SK-N-SH (cell line): ENCODE measurements around the gene ATP13A3. TPM values are rescaled to one million over a fixed set of nuclear protein-coding genes. Genes with fewer than 3 reads are reported as not detected.
A peak's percentile ranks its signal among the peaks of the same experiment; 100 is the strongest.

Experiments
- CTCF ChIA-PET: fragments of 300-600, 350-600 bp; formaldehyde crosslinking; extraction: SDS; loops from one replicate; lab custom pipeline; 2021; lab: Yijun Ruan, JAX
- POLR2A ChIA-PET: fragments of 350-600 bp; sonication (Branson Sonifier 250); formaldehyde crosslinking; extraction: SDS; loops from one replicate; lab custom pipeline; 2020; ENCODE audit warnings: antibody characterized with exemption, inconsistent platforms; lab: Yijun Ruan, JAX
- DNase-seq: peaks from one replicate; pipeline ENCODE4 v3.0.0; 2012
- H2AFZ ChIP-seq: fragments of 200-600 bp; sonication (generic); 2 replicates; pipeline ENCODE4 v1.8.1; 2016; ENCODE audit warnings: antibody characterized with exemption, mild to moderate bottlenecking, low read depth
- H3F3A ChIP-seq: fragments of 200-600 bp; sonication (generic); replicated peaks from 2 replicates; pipeline ENCODE3; 2016; ENCODE audit warnings: antibody characterized with exemption, mild to moderate bottlenecking; ENCODE audit not compliant: insufficient read depth
- H3K27ac ChIP-seq, 2 experiments: fragments of 200-500 bp in 1 of 2; fragments of 200-600 bp in 1 of 2; sonication (Bioruptor generic) in 1 of 2; sonication (generic), shearing (Covaris generic) in 1 of 2; 2 replicates each; pipeline versions ENCODE4 v1.5.1 to v1.6.1; 2014 to 2016; ENCODE audit warnings: low read depth in 2 of 2, inconsistent platforms in 1 of 2, low read length in 1 of 2, mild to moderate bottlenecking in 1 of 2, mixed read lengths in 1 of 2
- H3K27me3 ChIP-seq: fragments of 200-600 bp; sonication (generic), shearing (Covaris generic); 2 replicates; pipeline ENCODE4 v1.6.1; 2016; ENCODE audit warnings: mixed run types; ENCODE audit not compliant: insufficient read depth
- H3K36me3 ChIP-seq, 2 experiments: fragments of 200-500 bp in 1 of 2; fragments of 200-600 bp in 1 of 2; sonication (Bioruptor generic) in 1 of 2; sonication (generic) in 1 of 2; replicated peaks in 1 of 2; 2 replicates each; pipeline versions ENCODE3 to v1.5.1; 2014 to 2016; ENCODE audit warnings: low read length in 1 of 2, mild to moderate bottlenecking in 1 of 2; ENCODE audit not compliant: insufficient read depth in 2 of 2, control insufficient read depth in 1 of 2
- H3K4me1 ChIP-seq, 2 experiments: fragments of 200-500 bp in 1 of 2; fragments of 200-600 bp in 1 of 2; sonication (Bioruptor generic) in 1 of 2; sonication (generic), shearing (Covaris generic) in 1 of 2; 2 replicates each; pipeline versions ENCODE4 v1.5.1 to v1.6.1; 2014 to 2016; ENCODE audit warnings: low read depth in 1 of 2, low read length in 1 of 2, mixed run types in 1 of 2; ENCODE audit not compliant: insufficient read depth in 2 of 2, control insufficient read depth in 1 of 2
- H3K4me2 ChIP-seq: fragments of 200-600 bp; sonication (generic), shearing (Covaris generic); 2 replicates; pipeline ENCODE4 v1.6.1; 2017; ENCODE audit warnings: mixed run types
- H3K4me3 ChIP-seq, 2 experiments: fragments of 200-500 bp in 1 of 2; fragments of 200-600 bp in 1 of 2; sonication (Bioruptor generic) in 1 of 2; sonication (generic), shearing (Covaris generic) in 1 of 2; 2 replicates each; pipeline versions ENCODE4 v1.5.1 to v1.8.1; 2014 to 2016; ENCODE audit warnings: low read depth in 2 of 2, inconsistent platforms in 1 of 2, low read length in 1 of 2, mild to moderate bottlenecking in 1 of 2, mixed read lengths in 1 of 2, moderate library complexity in 1 of 2
- H3K79me2 ChIP-seq: fragments of 200-600 bp; sonication (generic); 2 replicates; pipeline ENCODE4 v1.8.1; 2017; ENCODE audit warnings: mild to moderate bottlenecking; ENCODE audit not compliant: insufficient read depth
- H3K9ac ChIP-seq: fragments of 200-600 bp; sonication (generic); 2 replicates; pipeline ENCODE4 v1.6.1; 2017; ENCODE audit warnings: mixed run types
- H3K9me2 ChIP-seq: fragments of 200-600 bp; sonication (generic); 2 replicates; pipeline ENCODE4 v1.6.1; 2017; ENCODE audit warnings: mixed run types
- H3K9me3 ChIP-seq: fragments of 200-600 bp; sonication (generic); 2 replicates; pipeline ENCODE4 v1.6.1; 2017; ENCODE audit warnings: mixed run types, mild to moderate bottlenecking, moderate library complexity
- H4K20me1 ChIP-seq: fragments of 200-600 bp; sonication (generic); 2 replicates; pipeline ENCODE4 v1.6.1; 2017; ENCODE audit warnings: mild to moderate bottlenecking, mixed run types; ENCODE audit not compliant: insufficient read depth
- GABPA ChIP-seq: IDR thresholded peaks from 2 replicates; pipeline ENCODE4 v1.4.0; 2012; ENCODE audit warnings: low read depth, mild to moderate bottlenecking
- GATA2 ChIP-seq: sonication (generic); formaldehyde crosslinking; IDR thresholded peaks from 2 replicates; pipeline ENCODE4 v1.5.0; 2020; ENCODE audit warnings: mild to moderate bottlenecking, missing genetic modification reagents
- IRF3 ChIP-seq: fragments of 150-350 bp; IDR thresholded peaks from 2 replicates; pipeline ENCODE4 v1.6.1; 2016; ENCODE audit warnings: mild to moderate bottlenecking, low read depth, low read length
- MEF2A ChIP-seq: IDR thresholded peaks from 2 replicates; pipeline ENCODE4 v1.4.0; 2012; ENCODE audit warnings: low read depth, borderline replicate concordance
- RCOR1 ChIP-seq: fragments of 150-350 bp; IDR thresholded peaks from 2 replicates; pipeline ENCODE4 v1.6.1; 2017; ENCODE audit warnings: antibody characterized with exemption, low read length
- RXRA ChIP-seq: IDR thresholded peaks from 2 replicates; pipeline ENCODE4 v1.4.0; 2012; ENCODE audit warnings: low read depth, mild to moderate bottlenecking, borderline replicate concordance
- TCF12 ChIP-seq: IDR thresholded peaks from 2 replicates; pipeline ENCODE4 v1.4.0; 2012
- WGBS: methylation state at CpG from one replicate; pipeline ENCODE4 v1.1.6; 2017; ENCODE audit warnings: low lambda C conversion rate; 5-methylcytosine and 5-hydroxymethylcytosine counted together
- polyA plus RNA-seq, 3 experiments: library from polyadenylated mRNA; depleted of rRNA; stranded (reverse); fragments of >200 nt; gene quantifications; 2 replicates each; pipeline ENCODE4 v1.2.3, GENCODE V29; 2012
- TF ChIP-seq, protein P1 (sequence below): IDR thresholded peaks from 2 replicates; pipeline ENCODE4 v1.4.0; 2012; ENCODE audit warnings: low read depth, borderline replicate concordance
- TF ChIP-seq, protein P2 (sequence below): fragments of 200-600 bp; sonication (generic); IDR thresholded peaks from 2 replicates; pipeline ENCODE4 v1.6.1; 2017; ENCODE audit warnings: antibody characterized with exemption, mild to moderate bottlenecking, moderate library complexity

ATP13A3 gene
- polyA plus RNA-seq, 1 of the 3 experiments (the other 2 are of a cell fraction), result 48.2 TPM

DNA sequence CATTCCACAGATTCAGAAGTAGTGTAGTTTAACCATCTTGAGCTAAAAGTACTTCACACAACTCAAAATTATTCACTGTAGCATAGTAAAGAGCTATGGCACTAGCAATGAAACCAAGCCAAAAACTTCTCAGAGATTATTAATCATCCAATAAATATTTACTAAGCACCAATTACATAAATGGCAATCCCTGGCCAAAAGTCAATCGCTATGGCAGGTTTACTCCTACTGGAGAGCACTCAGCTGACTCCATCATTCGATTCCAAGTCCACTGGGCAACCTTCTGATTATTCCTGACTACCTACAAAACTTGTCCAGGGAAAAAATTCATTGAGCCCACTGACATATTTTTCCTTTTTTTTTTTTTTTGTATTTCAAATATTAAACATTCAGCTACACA, 23.9 kb downstream of the ATP13A3 start (continued):
- TF ChIP-seq RXRA, result no peak
- TF ChIP-seq GATA2, result no peak
- TF ChIP-seq TCF12, result no peak

- Histone ChIP-seq H3K9ac (no peak overlapping the region), H3K9me2 (no peaks in the 10 kb centered on the region), H2AFZ (no peak overlapping the region)
- 88% methylated on average over 5 of the region's 5 CpGs for WGBS
- TF ChIP-seq IRF3, result no peak
- TF ChIP-seq MEF2A, result no peak
- no peak for TF ChIP-seq GABPA
- TF ChIP-seq RCOR1, result no peak
- TF ChIP-seq, all 33 proteins: peak for 0
- H3F3A ChIP-seq, result peaks cover 35% of the 10 kb centered on the region
- no peak overlapping the region for H3K27ac ChIP-seq
- DNase-seq, result no peak
- H3K4me2 ChIP-seq, result no peak overlapping the region
- H3K9me3 ChIP-seq, result no peaks in the 10 kb centered on the region
- peaks cover 39% of the 10 kb centered on the region for H4K20me1 ChIP-seq
- peaks cover 98% of the 10 kb centered on the region for H3K79me2 ChIP-seq
- H3K4me3 ChIP-seq, result no peak overlapping the region
- H3K4me1 ChIP-seq, result peaks cover 0 to 3% of the 10 kb centered on the region in 2 experiments; a peak in 2 of 4 replicates
- ChIA-PET POLR2A (no interaction called here), CTCF (interaction anchor here (1.2 to 4.3 kb wide), 3 partner anchors 10 to 134 kb away, joined by 3 to 29 read pairs (median 5); no protein-coding TSS in a partner anchor)
- peaks cover 33 to 84% of the 10 kb centered on the region in 2 experiments for H3K36me3 ChIP-seq
- H3K27me3 ChIP-seq, result no peaks in the 10 kb centered on the region
Observed at GRCh38 chr3:194460566-194460965, 26.2 kb downstream of the ATP13A3 start.

GRCh38 chr3:194458131-194458530, 28.7 kb downstream of the ATP13A3 start:
- Histone ChIP-seq H3K9me3 (no peaks in the 10 kb centered on the region), H3K9ac (no peak overlapping the region), H3K79me2 (peaks cover 96% of the 10 kb centered on the region), H3K9me2 (no peaks in the 10 kb centered on the region), H3K36me3 (peaks cover 50 to 97% of the 10 kb centered on the region in 2 experiments), H3K4me1 (peaks cover 0 to 3% of the 10 kb centered on the region in 2 experiments; a peak in 2 of 4 replicates), H3K4me3 (no peak overlapping the region), H3K27me3 (no peaks in the 10 kb centered on the region), H4K20me1 (peaks cover 17% of the 10 kb centered on the region), H3F3A (peaks cover 35% of the 10 kb centered on the region), H3K4me2 (no peak overlapping the region), H2AFZ (no peak overlapping the region), H3K27ac (no peak overlapping the region)
- WGBS, result 94% methylated on average over 5 of the region's 5 CpGs
- DNase-seq, result no peak
- TF ChIP-seq, protein P1, sequence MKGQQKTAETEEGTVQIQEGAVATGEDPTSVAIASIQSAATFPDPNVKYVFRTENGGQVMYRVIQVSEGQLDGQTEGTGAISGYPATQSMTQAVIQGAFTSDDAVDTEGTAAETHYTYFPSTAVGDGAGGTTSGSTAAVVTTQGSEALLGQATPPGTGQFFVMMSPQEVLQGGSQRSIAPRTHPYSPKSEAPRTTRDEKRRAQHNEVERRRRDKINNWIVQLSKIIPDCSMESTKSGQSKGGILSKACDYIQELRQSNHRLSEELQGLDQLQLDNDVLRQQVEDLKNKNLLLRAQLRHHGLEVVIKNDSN, result no peak
- TF ChIP-seq, protein P2, sequence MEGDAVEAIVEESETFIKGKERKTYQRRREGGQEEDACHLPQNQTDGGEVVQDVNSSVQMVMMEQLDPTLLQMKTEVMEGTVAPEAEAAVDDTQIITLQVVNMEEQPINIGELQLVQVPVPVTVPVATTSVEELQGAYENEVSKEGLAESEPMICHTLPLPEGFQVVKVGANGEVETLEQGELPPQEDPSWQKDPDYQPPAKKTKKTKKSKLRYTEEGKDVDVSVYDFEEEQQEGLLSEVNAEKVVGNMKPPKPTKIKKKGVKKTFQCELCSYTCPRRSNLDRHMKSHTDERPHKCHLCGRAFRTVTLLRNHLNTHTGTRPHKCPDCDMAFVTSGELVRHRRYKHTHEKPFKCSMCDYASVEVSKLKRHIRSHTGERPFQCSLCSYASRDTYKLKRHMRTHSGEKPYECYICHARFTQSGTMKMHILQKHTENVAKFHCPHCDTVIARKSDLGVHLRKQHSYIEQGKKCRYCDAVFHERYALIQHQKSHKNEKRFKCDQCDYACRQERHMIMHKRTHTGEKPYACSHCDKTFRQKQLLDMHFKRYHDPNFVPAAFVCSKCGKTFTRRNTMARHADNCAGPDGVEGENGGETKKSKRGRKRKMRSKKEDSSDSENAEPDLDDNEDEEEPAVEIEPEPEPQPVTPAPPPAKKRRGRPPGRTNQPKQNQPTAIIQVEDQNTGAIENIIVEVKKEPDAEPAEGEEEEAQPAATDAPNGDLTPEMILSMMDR, result peak; percentile 58
- ChIA-PET POLR2A (no interaction called here), CTCF (interaction anchor here (0.8 to 4.3 kb wide), 5 partner anchors 12 to 178 kb away, joined by 3 to 29 read pairs (median 3); no protein-coding TSS in a partner anchor)
